ENCODE results near the gene USP54. TPM values are rescaled to one million over a fixed set of nuclear protein-coding genes. Genes with fewer than 3 reads are reported as not detected.

The USP54 gene
- total RNA-seq, 4 donors from 2014 or later: 54.0 to 83.5 (median 65.8) TPM

DNA sequence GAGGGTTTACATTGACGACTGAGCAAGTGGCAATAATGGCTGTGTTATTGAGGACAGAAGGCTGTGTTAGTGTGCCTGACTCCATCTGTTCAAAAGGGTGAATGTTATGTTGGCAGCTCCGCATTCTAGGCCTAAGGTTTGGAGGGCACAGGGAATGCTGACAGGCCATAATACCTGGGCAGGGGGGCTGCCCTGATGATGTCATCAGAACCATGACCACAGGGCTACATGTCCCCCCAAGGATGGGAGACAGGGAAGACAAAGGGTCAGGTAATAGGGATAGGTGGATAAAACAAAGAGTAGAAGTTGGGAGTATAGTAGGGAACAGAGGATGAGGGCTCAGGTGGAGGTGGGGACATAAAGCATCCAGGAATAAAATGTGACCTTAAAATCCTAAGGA is 93.5 kb downstream of the USP54 start:
- 75 to 77% methylated on average over 2 of the region's 2 CpGs for WGBS, 2 donors
- no peak overlapping the region for H3K4me3 ChIP-seq (ENCODE audit: low read depth, poor library complexity, severe bottlenecking)
- DNase-seq (ENCODE audit: low spot score in 2 of 2): no peak
- TF ChIP-seq, protein P1, sequence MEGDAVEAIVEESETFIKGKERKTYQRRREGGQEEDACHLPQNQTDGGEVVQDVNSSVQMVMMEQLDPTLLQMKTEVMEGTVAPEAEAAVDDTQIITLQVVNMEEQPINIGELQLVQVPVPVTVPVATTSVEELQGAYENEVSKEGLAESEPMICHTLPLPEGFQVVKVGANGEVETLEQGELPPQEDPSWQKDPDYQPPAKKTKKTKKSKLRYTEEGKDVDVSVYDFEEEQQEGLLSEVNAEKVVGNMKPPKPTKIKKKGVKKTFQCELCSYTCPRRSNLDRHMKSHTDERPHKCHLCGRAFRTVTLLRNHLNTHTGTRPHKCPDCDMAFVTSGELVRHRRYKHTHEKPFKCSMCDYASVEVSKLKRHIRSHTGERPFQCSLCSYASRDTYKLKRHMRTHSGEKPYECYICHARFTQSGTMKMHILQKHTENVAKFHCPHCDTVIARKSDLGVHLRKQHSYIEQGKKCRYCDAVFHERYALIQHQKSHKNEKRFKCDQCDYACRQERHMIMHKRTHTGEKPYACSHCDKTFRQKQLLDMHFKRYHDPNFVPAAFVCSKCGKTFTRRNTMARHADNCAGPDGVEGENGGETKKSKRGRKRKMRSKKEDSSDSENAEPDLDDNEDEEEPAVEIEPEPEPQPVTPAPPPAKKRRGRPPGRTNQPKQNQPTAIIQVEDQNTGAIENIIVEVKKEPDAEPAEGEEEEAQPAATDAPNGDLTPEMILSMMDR (IDR thresholded peaks at IDR 0.05): no peak
- no peak for TF ChIP-seq POLR2A (IDR thresholded peaks at IDR 0.05)
- intact Hi-C loops (cut with DNase I; ENCODE audit: low total_unique reads): no loop called here

DNA sequence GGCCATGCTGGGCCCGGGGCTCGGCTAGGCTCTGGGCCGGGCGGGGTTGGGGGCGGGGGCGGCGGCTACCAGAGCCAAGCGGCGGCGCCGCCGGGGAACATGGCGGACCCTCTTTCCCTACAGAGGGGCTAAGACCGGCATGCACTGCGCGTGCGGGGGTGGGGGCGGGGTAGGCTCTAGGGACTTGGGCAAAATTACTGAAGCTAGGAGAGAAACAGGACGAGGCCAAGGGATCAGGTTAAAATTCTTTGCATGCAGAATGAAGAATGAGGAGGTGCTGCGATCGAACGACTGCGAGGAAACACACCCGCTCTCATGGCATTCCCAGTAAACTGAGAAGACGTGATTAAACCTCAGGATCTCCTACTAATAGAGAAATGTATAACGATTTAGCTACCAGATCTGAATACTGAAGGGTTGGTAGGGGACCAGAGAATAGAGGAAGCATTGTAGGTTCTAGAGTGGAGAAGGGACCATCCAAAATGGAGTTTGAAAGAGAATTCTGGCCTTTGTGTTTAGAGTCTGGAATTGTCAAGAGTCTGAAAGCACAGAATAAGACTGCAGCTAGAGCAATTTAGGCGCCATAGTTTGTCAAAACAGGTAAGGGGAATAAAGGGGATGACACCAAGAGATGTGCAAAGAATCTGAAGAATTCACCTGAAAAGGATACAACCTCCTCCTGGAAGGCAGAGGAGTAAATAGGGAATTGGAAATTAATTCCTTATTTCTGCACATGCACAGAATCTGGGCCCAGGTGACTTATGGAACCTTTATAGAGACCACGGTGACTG is 95.1 kb downstream of the USP54 start, which contains the start of gene PPP3CB:
PPP3CB (minus strand) TSS at position 141 of the 791 bp plus-strand sequence; CDS start at position 6, 135 bp downstream.
- intact Hi-C loops (cut with DNase I; ENCODE audit: low total_unique reads): no loop called here
- DNase-seq (ENCODE audit: low spot score in 2 of 2): peak; percentile 87 to 96
- TF ChIP-seq POLR2A (IDR thresholded peaks at IDR 0.05): no peak
- TF ChIP-seq, protein P1 (IDR thresholded peaks at IDR 0.05): no peak
- WGBS, 2 donors: 4 to 6% methylated on average over 27 to 28 of the region's 28 CpGs
- peak within 1 kb of the TSS; percentile 90 for H3K4me3 ChIP-seq (ENCODE audit: low read depth, poor library complexity, severe bottlenecking)

DNA sequence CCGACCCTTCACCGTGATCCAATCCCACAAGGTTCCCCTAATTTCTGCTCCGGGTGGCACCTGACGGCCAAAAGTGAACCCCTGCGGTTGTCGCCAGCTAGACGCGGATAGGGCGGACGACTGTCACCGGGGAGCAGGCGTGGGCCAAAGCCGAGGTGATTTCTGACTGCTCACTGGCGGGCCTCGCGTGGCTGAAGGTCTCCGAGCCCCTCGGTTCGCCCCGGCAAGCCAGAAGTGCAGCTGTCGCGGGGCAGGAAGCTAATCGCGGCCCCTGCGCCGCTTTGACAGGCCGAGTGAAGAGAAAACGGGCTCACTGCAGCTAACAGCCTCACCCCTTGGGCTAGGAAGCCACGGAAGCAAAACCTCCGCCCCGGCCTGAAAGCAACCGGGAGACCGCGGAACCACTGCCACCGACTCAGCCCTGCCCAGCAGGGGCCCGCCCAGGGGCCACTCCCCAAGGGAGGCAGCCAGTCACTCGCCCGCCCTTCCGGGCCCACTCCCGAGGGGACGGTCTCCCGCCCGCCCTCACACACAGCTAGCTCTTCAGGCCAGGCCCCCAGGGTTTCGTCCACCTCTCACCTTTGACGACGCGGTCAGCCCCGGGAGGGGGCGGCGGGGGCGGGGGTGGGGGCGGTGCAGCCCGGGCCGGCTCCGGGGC is 95.8 kb downstream of the USP54 start:
- H3K4me3 ChIP-seq (ENCODE audit: low read depth, poor library complexity, severe bottlenecking): peak overlapping the region; percentile 90
- WGBS, 2 donors: 0% methylated on average over 18 to 46 of the region's 55 CpGs
- peak in 1 of 2 donors; percentile 53 for TF ChIP-seq POLR2A (IDR thresholded peaks at IDR 0.05)
- TF ChIP-seq, protein P1 (IDR thresholded peaks at IDR 0.05): no peak
- intact Hi-C loops (cut with DNase I; ENCODE audit: low total_unique reads): no loop called here
- DNase-seq (ENCODE audit: low spot score in 2 of 2): peak; percentile 87 to 97

DNA sequence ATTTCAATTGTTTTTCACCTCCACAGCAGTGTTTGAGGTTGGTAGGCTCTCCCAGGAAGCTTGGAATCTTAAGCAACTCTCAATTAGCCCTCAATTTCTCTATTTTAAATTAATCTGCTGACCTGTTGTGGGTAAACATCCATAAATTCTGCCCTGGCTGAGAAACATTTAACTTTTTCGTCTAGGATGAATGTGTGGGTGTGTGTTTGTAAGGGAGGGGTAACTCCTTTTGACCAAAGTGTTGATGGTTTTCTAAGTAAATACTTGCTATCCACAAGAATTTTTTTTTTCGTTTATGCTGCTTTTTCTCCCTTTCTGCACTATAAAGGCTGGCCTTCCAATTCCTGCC is 96.3 kb downstream of the USP54 start:
- TF ChIP-seq, protein P1 (IDR thresholded peaks at IDR 0.05): no peak
- TF ChIP-seq POLR2A (IDR thresholded peaks at IDR 0.05): no peak
- intact Hi-C loops (cut with DNase I; ENCODE audit: low total_unique reads): no loop called here
- H3K4me3 ChIP-seq (ENCODE audit: low read depth, poor library complexity, severe bottlenecking): peak overlapping the region; percentile 90
- 0% methylated on average over 2 of the region's 2 CpGs for WGBS, 2 donors
- no peak for DNase-seq (ENCODE audit: low spot score in 2 of 2)

DNA sequence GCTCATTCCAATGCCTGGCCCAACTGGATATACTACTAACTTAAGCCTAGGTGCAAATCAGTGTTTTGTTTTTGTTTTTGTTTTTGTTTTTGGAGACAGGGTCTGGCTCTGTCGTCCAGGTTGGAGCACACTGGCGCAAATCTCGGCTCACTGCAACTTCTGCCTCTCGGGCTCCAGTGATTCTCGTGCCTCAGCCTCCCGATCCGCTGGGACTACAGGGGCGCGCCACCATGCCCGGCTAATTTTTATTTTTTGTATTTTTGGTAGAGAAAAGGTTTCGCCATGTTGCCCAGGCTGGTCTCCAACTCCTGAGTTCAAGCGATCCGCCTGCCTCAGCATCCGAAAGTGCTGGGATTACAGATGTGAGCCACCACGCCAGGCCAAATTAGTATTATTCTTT is 96.9 kb downstream of the USP54 start:
- WGBS, 2 donors: 91 to 92% methylated on average over 15 of the region's 15 CpGs
- no peak for DNase-seq (ENCODE audit: low spot score in 2 of 2)
- TF ChIP-seq, protein P1 (IDR thresholded peaks at IDR 0.05): no peak
- no peak for TF ChIP-seq POLR2A (IDR thresholded peaks at IDR 0.05)
- H3K4me3 ChIP-seq (ENCODE audit: low read depth, poor library complexity, severe bottlenecking): no peak overlapping the region
- intact Hi-C loops (cut with DNase I; ENCODE audit: low total_unique reads): no loop called here

Measured in lower leg skin (tissue), 4 donors.